GM21529 (cell line): ENCODE results near the gene RNU4-1.
"Not testable (repeated sequence)": the region's sequence is repeated elsewhere in the genome, so short reads cannot be mapped to it uniquely, and the experiment has no call there.

Source experiments
- ATAC-seq: cut with Tn5 transposase; IDR thresholded peaks from one replicate; pipeline ENCODE4 v1.9.1; 2021; ENCODE audit not compliant: unreplicated experiment

Gene RNU4-1

DNA sequence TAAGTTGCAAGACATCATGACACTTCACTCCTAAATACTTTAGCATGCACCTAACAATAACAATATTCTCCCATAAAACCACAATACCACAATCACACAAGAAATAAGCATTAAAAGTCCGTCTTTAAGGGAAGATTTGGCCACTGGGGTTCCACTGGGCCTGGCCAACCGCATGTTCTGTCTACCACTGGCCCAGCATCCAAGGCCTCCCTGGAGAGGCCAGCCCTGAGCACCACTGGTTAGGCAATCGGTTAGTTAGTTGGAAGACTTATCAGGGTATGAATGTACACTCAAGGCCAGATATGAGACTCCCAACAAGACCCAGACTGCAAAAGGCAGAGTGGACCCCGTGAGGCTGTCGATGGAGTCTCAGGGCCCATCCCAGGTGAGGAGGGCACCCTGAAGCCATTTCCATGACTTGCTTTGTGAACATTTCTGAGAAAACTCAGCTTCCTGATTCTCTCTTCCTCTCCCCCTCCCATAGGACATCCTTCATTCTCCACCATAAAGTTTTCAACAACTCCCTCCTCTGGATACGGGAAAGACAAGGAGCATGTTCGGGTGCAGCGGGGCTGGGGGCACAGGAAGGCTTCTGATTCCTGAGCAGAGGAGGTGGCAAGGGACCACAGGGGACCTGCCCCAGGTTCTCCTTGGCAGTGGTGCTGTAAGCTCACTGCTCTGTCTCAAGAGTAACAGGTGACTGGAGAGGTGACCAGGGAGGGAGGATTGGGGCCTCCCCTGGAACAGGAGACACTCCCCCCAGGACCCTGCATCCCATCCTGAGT is 33.4 kb downstream of the RNU4-1 start:
- ATAC-seq, result no peak

DNA sequence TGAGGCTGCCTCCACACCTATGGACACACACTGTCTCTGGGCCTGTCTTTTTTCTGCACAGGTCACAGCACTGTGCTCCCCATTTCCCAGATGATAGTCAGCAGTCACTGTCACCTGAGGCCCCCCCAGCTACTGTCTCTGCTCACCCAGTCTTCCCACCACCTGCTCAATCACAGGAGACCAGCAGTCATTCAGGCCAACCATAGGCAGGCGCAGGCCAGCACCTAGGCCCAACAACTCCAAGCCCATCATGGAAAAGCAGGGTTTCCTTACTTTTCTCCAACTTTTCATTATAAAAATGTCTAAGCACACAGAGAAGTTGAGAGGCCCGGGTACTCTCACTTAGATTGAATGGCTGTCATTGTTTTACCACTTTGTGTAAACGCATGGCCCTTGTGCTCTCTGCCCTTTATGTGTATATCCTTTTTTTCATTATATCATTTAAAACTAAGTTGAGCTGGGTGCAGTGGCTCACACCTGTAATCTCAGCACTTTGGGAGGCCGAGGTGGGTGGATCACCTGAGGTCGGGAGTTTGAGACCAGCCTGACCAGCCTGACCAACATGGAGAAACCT is 34.6 kb downstream of the RNU4-1 start:
- ATAC-seq, result no peak

DNA sequence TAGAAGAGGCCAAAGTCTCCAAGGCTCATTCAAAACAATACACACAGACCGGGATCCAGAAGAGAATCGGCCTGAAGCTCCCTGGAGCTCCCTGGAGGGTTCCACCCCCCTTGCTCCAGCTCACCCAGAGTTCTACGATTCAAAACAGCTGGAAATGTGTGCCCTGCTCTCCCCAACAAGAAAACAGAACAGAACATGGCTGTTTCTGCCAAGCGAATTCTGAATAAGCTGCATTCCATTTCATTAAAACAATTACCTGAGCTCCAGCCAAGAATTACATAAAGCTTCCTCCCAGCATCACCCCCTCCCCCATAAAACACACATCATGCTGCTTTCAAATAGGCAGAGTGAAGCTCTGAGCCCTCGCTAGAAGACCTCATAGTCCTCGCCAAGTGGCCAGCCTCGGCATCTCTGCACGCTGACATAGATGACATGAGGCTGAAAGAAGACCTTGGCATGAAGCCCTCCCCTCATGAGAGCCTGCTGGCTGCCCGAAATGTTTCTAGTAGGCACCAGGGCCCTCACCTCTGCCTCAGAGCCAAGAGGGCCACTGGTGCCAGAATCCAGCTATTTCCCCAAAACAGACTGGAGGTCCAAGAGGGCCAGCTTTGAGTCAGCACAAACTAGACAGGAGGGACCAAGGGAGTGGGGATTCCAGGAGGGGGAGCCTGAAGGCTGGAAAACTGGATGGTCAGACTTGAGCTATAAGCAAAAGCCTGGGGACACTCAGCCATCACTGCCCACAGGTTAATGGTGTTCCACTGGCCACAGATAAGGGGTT is 35.8 kb downstream of the RNU4-1 start:
- no peak for ATAC-seq

DNA sequence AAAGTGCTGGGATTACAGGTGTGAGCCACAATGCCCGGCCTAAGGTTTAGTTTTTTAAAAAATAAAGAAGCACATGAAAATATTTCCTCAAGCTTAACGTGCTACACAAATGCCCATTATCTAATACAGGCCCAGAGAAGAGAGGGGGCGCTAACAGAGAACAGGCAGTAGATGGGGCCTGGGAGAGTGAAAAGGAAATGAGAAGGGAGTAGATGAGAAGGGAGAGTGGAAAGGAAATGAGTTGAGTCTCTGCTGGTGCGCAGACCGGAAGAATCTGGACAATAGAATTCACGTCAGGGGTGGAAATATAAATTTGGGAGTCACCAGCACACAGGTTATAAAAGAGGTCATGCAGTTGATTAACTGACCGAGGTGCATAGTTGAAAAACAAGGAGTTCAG is 38.2 kb downstream of the RNU4-1 start:
- no peak for ATAC-seq

DNA sequence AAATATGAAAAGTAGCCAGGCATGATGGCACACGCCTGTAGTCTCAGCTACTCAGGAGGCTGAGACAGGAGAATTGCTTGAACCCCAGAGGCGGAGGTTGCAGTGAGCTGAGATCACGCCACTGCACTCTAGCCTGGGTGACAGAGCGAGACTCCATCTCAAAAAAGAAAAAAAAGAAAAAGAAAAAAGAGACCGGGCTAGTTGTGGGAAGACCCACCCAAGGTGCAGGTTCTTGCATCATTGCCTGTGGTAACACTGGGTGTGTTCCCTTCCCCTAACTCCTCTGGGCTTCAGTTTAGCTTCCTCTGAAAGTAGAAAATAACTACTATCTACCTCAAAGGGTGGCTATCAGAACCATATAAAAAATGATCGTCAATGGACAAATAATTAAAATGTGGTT is 39.7 kb downstream of the RNU4-1 start:
- ATAC-seq, result not testable (repeated sequence)

DNA sequence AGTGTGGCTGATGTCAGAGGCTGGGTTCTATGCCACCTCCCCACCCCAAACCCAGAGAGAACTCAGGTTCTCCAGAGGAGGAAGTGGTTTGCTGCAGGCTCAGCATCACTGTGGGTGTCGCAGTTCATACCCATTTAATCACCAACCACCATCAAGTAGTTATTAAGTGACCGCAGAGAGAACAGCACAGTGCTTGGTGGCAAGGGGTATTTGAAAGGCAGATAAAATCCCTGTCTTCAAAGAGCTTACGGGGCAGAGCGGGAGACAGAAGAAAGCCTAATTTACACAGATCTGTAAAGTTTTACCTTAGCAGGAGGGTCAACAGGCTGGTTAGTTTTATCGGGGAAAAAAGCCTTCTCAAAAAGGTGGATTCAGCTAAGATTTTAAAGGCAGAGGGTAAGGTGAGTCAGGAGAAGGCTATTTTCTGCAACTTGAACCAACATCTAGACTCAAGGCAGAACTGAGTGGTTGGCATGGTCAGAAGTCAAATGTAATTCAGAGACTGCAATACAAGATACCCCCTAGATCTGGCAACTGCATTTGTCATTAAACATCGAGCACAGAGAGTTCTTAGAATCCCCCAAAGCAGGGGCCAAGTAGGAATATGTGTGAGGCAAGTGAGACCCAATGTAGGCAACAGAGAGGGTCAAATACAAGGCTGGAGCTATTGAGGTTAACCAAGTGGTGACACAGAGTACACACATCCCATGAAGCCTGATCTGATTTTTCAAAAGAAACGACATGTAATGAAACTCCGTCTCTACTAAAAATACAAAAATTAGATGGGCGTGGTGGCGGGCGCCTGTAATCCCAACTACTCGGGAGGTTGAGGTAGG is 40.7 kb downstream of the RNU4-1 start:
- no peak for ATAC-seq

DNA sequence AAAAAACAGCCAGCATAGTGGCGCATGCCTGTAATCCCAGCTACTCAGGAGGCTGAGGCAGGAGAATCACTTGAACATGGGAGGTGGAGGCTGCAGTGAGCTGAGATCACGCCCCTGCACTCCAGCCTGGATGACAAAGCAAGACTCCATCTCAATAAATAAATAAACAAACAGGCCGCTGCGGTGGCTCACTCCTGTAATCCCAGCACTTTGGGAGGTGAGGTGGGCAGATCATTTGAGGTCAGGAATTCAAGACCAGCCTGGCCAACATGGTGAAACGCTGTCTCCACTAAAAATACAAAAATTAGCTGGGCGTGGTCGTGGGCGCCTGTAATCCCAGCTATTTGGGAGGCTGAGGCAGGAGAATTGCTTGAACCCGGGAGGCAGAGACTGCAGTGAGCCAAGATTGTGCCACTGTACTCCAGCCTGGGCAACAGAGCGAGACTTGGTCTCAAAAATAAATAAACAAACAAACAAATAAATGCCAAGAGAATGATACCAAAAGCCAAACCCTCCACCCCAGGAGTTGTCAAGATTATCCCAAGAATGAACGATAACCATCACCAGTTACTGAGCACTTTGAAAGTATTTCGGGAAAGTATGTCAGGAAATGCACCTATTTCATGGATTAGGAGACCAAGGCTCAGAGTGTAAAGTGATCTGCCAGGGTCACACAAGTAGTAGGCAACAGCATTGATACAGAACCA is 41.5 kb downstream of the RNU4-1 start:
- ATAC-seq, result not testable (repeated sequence)

DNA sequence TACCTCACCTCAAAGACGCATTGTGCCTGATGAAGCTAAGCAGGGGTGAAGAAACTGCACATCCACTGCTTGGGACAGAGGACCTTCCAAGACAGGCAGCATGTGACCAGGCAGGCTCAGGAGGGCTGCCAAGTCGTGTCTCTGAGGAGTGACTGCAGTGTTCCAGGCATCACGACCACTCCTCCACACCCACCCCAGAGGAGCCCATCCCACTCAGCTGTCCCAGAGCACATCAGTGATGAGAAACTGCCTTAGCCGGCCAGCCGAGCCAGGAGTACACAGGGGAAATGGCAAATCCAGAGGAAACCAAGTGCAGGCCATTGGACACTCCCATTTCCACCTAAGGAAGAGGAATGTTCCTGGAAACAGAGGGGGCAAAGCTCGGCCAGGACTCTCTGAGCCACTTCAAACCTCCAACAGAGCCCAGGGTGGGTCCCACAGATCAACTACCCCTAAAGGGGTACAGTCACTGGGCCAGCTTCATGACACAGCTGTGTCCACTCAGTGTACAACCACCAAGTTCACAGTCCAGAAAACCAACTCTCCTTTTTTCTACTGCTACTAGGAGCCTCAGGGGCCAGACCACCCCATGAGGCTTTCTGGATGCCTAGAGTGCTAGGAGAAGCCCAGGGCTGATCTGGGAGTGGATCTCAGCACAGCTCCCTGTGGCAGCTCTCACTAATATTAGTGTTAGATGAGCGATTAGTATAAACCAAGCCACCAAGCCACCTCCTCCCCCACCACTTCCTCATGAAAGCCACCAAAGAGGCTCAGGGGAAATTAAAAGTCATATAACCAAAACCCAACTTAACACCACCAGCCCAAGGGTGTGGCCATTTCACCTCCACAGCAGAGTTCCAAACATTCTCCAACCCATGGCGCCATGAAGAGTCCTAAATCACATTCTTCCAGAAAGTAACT is 42.9 kb downstream of the RNU4-1 start:
- no peak for ATAC-seq

DNA sequence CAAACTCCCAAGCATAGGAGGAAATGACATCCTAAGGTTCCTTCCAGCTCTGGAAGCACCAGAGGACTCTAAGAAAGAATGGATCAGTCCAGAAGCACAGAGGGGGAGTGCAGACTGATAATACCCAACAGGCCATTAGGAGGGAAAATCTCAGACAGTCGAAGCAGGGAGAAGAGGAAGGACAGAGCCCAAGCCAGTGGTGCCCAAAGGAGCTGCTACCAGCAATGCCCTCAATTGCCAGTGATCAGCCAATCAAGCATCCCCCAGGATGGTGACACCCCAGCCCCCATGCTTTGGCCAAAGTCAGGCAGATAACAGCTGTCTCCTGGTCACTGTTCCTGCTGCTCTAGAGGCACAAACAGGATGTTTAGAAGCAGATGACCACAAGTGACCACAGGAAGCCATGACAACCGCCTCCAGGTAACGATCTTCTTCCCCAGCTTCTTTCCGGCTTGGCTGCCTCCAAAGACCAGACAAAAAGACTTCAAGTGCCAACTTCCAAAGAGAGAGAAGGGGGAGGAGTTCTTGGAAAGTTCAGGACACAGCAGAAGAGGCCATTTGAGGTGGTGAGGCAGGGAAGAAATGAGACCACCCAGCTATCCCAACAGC is 43.7 kb downstream of the RNU4-1 start:
- no peak for ATAC-seq

DNA sequence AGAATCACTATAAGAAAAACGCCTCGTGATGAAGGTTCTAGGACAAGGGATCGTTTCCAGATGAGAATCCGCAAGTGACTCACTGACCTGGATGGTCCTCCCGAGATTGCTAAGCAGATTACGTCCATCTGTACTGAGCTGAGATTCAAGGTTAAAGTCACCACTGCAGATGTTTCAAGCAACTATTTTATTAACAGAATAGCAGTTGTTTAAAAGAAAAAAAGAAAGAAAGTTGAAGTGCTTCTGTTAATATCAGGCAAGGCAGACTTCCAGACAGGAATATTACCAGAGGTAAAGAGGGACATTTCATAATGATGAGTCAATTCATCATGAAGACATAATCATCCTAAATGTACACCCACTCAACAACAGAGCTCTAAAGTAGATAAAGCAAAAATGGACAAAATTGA is 45.4 kb downstream of the RNU4-1 start:
- no peak for ATAC-seq

DNA sequence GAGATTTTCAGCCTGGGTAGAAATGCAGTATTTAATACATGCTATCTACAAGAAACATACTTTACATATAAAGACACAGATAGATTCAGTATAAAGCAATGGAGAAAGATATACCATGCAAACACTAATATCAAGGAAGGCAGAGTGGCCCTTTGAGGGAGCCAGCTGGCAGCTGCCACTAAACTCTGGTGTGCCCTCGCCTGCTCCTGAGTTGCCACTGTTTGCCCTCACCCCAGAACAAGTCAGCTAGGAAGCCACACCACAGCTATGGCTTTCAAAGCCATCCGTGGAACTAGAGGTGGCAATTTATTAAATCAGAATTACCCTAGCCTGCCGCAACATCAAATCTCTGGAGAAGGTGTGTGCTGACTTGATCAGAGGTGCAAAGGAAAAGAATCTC is 45.9 kb downstream of the RNU4-1 start:
- no peak for ATAC-seq

DNA sequence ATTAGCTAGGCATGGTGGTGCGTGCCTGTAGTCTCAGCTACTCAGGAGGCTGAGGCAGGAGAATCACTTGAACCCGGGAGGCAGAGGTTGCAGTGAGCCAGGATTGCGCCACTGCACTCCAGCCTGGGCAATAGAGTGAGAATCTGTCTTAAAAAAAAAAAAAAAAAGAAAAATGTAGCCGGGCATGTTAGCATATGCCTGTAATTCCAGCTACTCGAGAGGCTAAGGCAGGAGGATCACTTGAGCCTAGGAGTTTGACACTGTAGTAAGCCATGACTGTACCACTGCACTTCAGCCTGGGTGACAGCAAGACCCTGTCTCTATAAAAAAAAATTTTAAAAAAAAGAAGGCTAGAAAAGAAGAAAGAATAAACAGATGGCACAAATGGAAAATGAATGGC is 46.3 kb downstream of the RNU4-1 start:
- ATAC-seq, result not testable (repeated sequence)
